B cell (primary cell): ENCODE data around the gene NKAIN2.

ENCODE experiments used
- CTCF ChIP-seq: fragments of 200-600 bp; IDR thresholded peaks from one replicate; pipeline ENCODE4 v1.8.0; 2022; ENCODE audit warnings: antibody characterized with exemption, mild to moderate bottlenecking
- EZH2 ChIP-seq: IDR thresholded peaks from 2 replicates; pipeline ENCODE4 v1.6.1; 2012; ENCODE audit warnings: borderline replicate concordance, low read depth, mild to moderate bottlenecking, moderate library complexity, low read length; ENCODE audit not compliant: insufficient read depth, poor library complexity, severe bottlenecking

- TF ChIP-seq CTCF (no peak), EZH2 (no peak)
These were observed 65.7 kb downstream of the NKAIN2 start for GRCh38 chr6:123869334-123869733.
